ENCODE measurements around the gene CFAP20DC. TPM values are rescaled to one million over a fixed set of nuclear protein-coding genes. Genes with fewer than 3 reads are reported as not detected.

CFAP20DC gene
- total RNA-seq, 1 donor from 2014 or later, result 5.1 TPM

- no peak overlapping the region for H3K4me3 ChIP-seq (ENCODE audit: low read depth, low read length)
- peak; percentile 80 for DNase-seq (ENCODE audit: low read depth)
- TF ChIP-seq CTCF (conservative IDR thresholded peaks at IDR 0.05; ENCODE audit: low read depth, low read length), result no peak
Observed at GRCh38 chr3:59006634-59007517, 42.9 kb downstream of the CFAP20DC start.

GRCh38 chr3:59001675-59002074, 48.1 kb downstream of the CFAP20DC start:
- no peak overlapping the region for H3K4me3 ChIP-seq (ENCODE audit: low read depth, low read length)
- no peak for DNase-seq (ENCODE audit: low read depth)
- TF ChIP-seq CTCF (conservative IDR thresholded peaks at IDR 0.05; ENCODE audit: low read depth, low read length), result no peak

GRCh38 chr3:58999774-59000160, 50.1 kb downstream of the CFAP20DC start:
- TF ChIP-seq CTCF (conservative IDR thresholded peaks at IDR 0.05; ENCODE audit: low read depth, low read length), result no peak
- no peak overlapping the region for H3K4me3 ChIP-seq (ENCODE audit: low read depth, low read length)
- no peak for DNase-seq (ENCODE audit: low read depth)

GRCh38 chr3:58999134-58999773, 50.6 kb downstream of the CFAP20DC start:
- H3K4me3 ChIP-seq (ENCODE audit: low read depth, low read length), result no peak overlapping the region
- DNase-seq (ENCODE audit: low read depth), result no peak
- no peak for TF ChIP-seq CTCF (conservative IDR thresholded peaks at IDR 0.05; ENCODE audit: low read depth, low read length)

GRCh38 chr3:58998476-58999117, 51.2 kb downstream of the CFAP20DC start:
- TF ChIP-seq CTCF (conservative IDR thresholded peaks at IDR 0.05; ENCODE audit: low read depth, low read length), result no peak
- peak; percentile 97 for DNase-seq (ENCODE audit: low read depth)
- H3K4me3 ChIP-seq (ENCODE audit: low read depth, low read length), result no peak overlapping the region

- TF ChIP-seq CTCF (conservative IDR thresholded peaks at IDR 0.05; ENCODE audit: low read depth, low read length), result no peak
- DNase-seq (ENCODE audit: low read depth), result no peak
- H3K4me3 ChIP-seq (ENCODE audit: low read depth, low read length), result no peak overlapping the region
Observed at GRCh38 chr3:58996730-58997129, 53.1 kb downstream of the CFAP20DC start.

Measured in epithelial cell of proximal tubule (primary cell).